Measurements from ENCODE around the gene CDK2AP2. TPM values are rescaled to one million over a fixed set of nuclear protein-coding genes. Genes with fewer than 3 reads are reported as not detected.

CDK2AP2 gene
- total and polyA plus RNA-seq, 2 of the 8 experiments (the other 6 are each of a cell fraction or from before 2014, with no cell fraction given), result 49.6 to 65.1 TPM

DNA sequence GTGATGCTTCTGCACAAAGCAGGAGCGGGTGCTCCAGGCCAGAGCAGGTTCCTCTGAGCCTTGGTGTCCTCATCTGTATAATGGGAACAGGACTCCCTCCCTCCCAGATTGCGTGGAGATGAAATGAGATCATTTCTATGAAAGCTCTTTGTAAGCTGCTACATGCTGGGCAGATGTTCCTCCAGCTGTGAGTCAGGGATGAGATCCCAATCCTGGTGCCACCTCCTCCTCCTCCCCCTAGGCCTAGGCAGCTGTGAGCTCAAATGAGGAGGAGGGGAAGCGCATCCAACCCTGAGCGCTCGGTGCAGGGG lies 22.3 kb upstream of the CDK2AP2 start:
- DNase-seq (ENCODE audit: low read depth in 1 of 2, low spot score in 2 of 2) (no peak), FAIRE-seq (no peak)
- no peak overlapping the region for H3K9ac ChIP-seq (replicated peaks in 1 of 4; ENCODE audit: extremely low read depth in 1 of 4, low read depth in 3 of 4, low read length in 3 of 4)
- no peaks in the 10 kb centered on the region for H3K79me1 ChIP-seq (ENCODE audit: low read depth, low read length)
- H4K8ac ChIP-seq (ENCODE audit: extremely low read depth, insufficient read depth, low read length), result no peak overlapping the region; the same call in 1 of the 2 replicates
- H2BK5ac ChIP-seq (ENCODE audit: low read depth, low read length), result no peak overlapping the region
- no peak overlapping the region for H3K4me3 ChIP-seq (ENCODE audit: extremely low read depth in 1 of 4, insufficient read depth in 2 of 4, low read depth in 3 of 4, low read length in 4 of 4)
- ChIA-PET POLR2A (ENCODE audit: partially characterized antibody) (interaction anchor here (0.6 to 1.2 kb wide), 2 partner anchors 12 to 159 kb away, joined by 3 to 7 read pairs; no protein-coding TSS in a partner anchor), CTCF (ENCODE audit: partially characterized antibody) (interaction anchor here (1.2 to 2.7 kb wide), 2 partner anchors 12 to 141 kb away, joined by 3 to 11 read pairs; no protein-coding TSS in a partner anchor)
- H3K9me3 ChIP-seq (ENCODE audit: insufficient read depth in 2 of 2, low read depth in 1 of 2, low read length in 1 of 2), result peaks cover 22 to 23% of the 10 kb centered on the region in 2 experiments
- no peak for TF ChIP-seq CREB1 (IDR thresholded peaks at IDR 0.05)
- TF ChIP-seq BACH1 (IDR thresholded peaks at IDR 0.05; ENCODE audit: low read length), result no peak
- no peak for TF ChIP-seq RBBP5 (IDR thresholded peaks at IDR 0.05; ENCODE audit: borderline replicate concordance, low read depth, low read length)
- no peak for TF ChIP-seq SIX5 (IDR thresholded peaks at IDR 0.05; ENCODE audit: low read depth, low read length)
- no peak for TF ChIP-seq RNF2 (IDR thresholded peaks at IDR 0.05; ENCODE audit: borderline replicate concordance, low read depth, low read length, missing control alignments, poor library complexity, severe bottlenecking)
- TF ChIP-seq SIN3A (conservative IDR thresholded peaks at IDR 0.05 in 1 of 2, IDR thresholded peaks at IDR 0.05 in 1 of 2; ENCODE audit: low read depth in 1 of 2, low read length in 2 of 2), result no peak
- no peak for TF ChIP-seq SAP30 (IDR thresholded peaks at IDR 0.05; ENCODE audit: insufficient read depth, insufficient replicate concordance, low read length)
- no peak for TF ChIP-seq PHF8 (conservative IDR thresholded peaks at IDR 0.05; ENCODE audit: low read depth, low read length)
- TF ChIP-seq EP300 (IDR thresholded peaks at IDR 0.05; ENCODE audit: borderline replicate concordance in 1 of 2, low read depth in 2 of 2, low read length in 2 of 2), result no peak
- TF ChIP-seq RFX5 (IDR thresholded peaks at IDR 0.05; ENCODE audit: borderline replicate concordance, low read depth, low read length), result no peak
- no peak for TF ChIP-seq POLR2A (IDR thresholded peaks at IDR 0.05; ENCODE audit: control extremely low read depth in 1 of 2, low read depth in 2 of 2, low read length in 2 of 2)
- no peak for TF ChIP-seq SRF (IDR thresholded peaks at IDR 0.05; ENCODE audit: low read depth, low read length)
- no peak for TF ChIP-seq KDM4A (IDR thresholded peaks at IDR 0.05; ENCODE audit: low read depth, low read length, severe bottlenecking)
- TF ChIP-seq POLR2AphosphoS5 (IDR thresholded peaks at IDR 0.05; ENCODE audit: low read depth, low read length), result no peak
- TF ChIP-seq CHD2 (IDR thresholded peaks at IDR 0.05; ENCODE audit: low read length), result no peak
- no peak overlapping the region for H3K4me2 ChIP-seq (ENCODE audit: insufficient read depth in 1 of 2, low read depth in 2 of 2, low read length in 2 of 2)
- H2AK5ac ChIP-seq (ENCODE audit: low read depth, low read length), result no peak overlapping the region
- H2AFZ ChIP-seq (ENCODE audit: low read length), result no peak overlapping the region
- WGBS, 2 experiments (ENCODE audit: extremely low coverage in 1 of 2, insufficient coverage in 1 of 2, insufficient read length in 1 of 2, insufficient replicate concordance in 2 of 2, low coverage in 1 of 2, low lambda C conversion rate in 2 of 2, missing lambda C conversion rate in 1 of 2), result 81% methylated on average over 3 of the region's 5 CpGs; no CpG with 5 or more reads in 1 of the 2 experiments
- H3K36me3 ChIP-seq (ENCODE audit: control insufficient read depth in 2 of 4, insufficient read depth in 4 of 4, low read length in 3 of 4), result no peaks in the 10 kb centered on the region
- no peak overlapping the region for H3K18ac ChIP-seq (ENCODE audit: extremely low read depth, low read length)
- peaks cover 7% of the 10 kb centered on the region; the same call in 1 of the 2 replicates for H3K23me2 ChIP-seq (ENCODE audit: low read depth, low read length)
- H2BK12ac ChIP-seq (ENCODE audit: low read depth, low read length), result no peak overlapping the region
- no peak overlapping the region for H2BK20ac ChIP-seq (ENCODE audit: low read length)
- no peak overlapping the region for H4K91ac ChIP-seq (replicated peaks; ENCODE audit: insufficient read length, low read length)
- no peak overlapping the region for H4K5ac ChIP-seq (ENCODE audit: insufficient read length, low read depth, low read length)
- H2BK120ac ChIP-seq (replicated peaks; ENCODE audit: low read depth, low read length), result no peak overlapping the region
- no peaks in the 10 kb centered on the region for H4K20me1 ChIP-seq (replicated peaks in 1 of 2; ENCODE audit: control insufficient read depth in 1 of 2, insufficient read depth in 2 of 2, low read length in 2 of 2)
- no peak overlapping the region for H3K56ac ChIP-seq (replicated peaks; ENCODE audit: insufficient read length, low read depth, low read length)
- H3K14ac ChIP-seq (ENCODE audit: insufficient read length), result no peak overlapping the region
- no peak overlapping the region for H2BK15ac ChIP-seq (ENCODE audit: low read length)
- H3K4ac ChIP-seq (replicated peaks; ENCODE audit: insufficient read length, low read depth, low read length), result no peak overlapping the region
- no peaks in the 10 kb centered on the region for H3K27me3 ChIP-seq (replicated peaks in 1 of 4; ENCODE audit: control insufficient read depth in 3 of 4, extremely low read depth in 1 of 4, insufficient read depth in 3 of 4, low read length in 3 of 4)
- H3K4me1 ChIP-seq (replicated peaks in 1 of 4; ENCODE audit: control insufficient read depth in 3 of 4, insufficient read depth in 4 of 4, low read length in 3 of 4), result no peaks in the 10 kb centered on the region; a peak in 1 of 7 replicates
- H3K27ac ChIP-seq (ENCODE audit: low read depth, low read length), result no peak overlapping the region
- H3K23ac ChIP-seq (ENCODE audit: insufficient read length), result no peak overlapping the region
- no peaks in the 10 kb centered on the region for H3K79me2 ChIP-seq (ENCODE audit: control insufficient read depth in 1 of 2, insufficient read depth in 2 of 2, low read length in 2 of 2)
